CD14-positive monocyte (primary cell): ENCODE measurements around the gene MAS1. TPM values are rescaled to one million over a fixed set of nuclear protein-coding genes. Genes with fewer than 3 reads are reported as not detected.
"Not testable (repeated sequence)": the region's sequence is repeated elsewhere in the genome, so short reads cannot be mapped to it uniquely, and the experiment has no call there.

Experiments
- DNase-seq, 3 donors: peaks; one replicate each; pipeline ENCODE4 v3.0.0-alpha.2; 2011 to 2022
- H2AFZ ChIP-seq: 2 replicates; pipeline ENCODE4 v1.6.0; 2012; ENCODE audit warnings: mild to moderate bottlenecking, low read depth, low read length, inconsistent platforms; ENCODE audit not compliant: insufficient read depth, poor library complexity, severe bottlenecking
- H3K27ac ChIP-seq, 2 donors: 1 replicate in 1 of 2; 2 replicates in 1 of 2; pipeline ENCODE4 v1.5.1; 2012 to 2013; ENCODE audit warnings: low read length in 2 of 2, control low read depth in 1 of 2, inconsistent platforms in 1 of 2, low read depth in 1 of 2, mild to moderate bottlenecking in 1 of 2
- H3K27me3 ChIP-seq, 2 donors: one replicate each; pipeline versions ENCODE4 v1.6.0 to v1.6.1; 2011 to 2013; ENCODE audit warnings: low read length in 2 of 2; ENCODE audit not compliant: control insufficient read depth in 2 of 2, insufficient read depth in 2 of 2
- H3K36me3 ChIP-seq, 2 donors: replicated peaks in 1 of 2; 1 replicate in 1 of 2; 2 replicates in 1 of 2; pipeline versions ENCODE4 v1.5.1 to v1.6.1; 2012 to 2013; ENCODE audit warnings: low read length in 2 of 2, control low read depth in 1 of 2, inconsistent platforms in 1 of 2, mild to moderate bottlenecking in 1 of 2; ENCODE audit not compliant: insufficient read depth in 2 of 2, control insufficient read depth in 1 of 2
- H3K4me1 ChIP-seq, 2 donors: 1 replicate in 1 of 2; 2 replicates in 1 of 2; pipeline versions ENCODE4 v1.5.1 to v1.6.1; 2012 to 2013; ENCODE audit warnings: low read length in 2 of 2, control low read depth in 1 of 2, inconsistent platforms in 1 of 2, mild to moderate bottlenecking in 1 of 2, moderate library complexity in 1 of 2; ENCODE audit not compliant: insufficient read depth in 2 of 2, control insufficient read depth in 1 of 2
- H3K4me2 ChIP-seq: replicated peaks from 2 replicates; pipeline ENCODE3; 2012; ENCODE audit warnings: low read length, moderate library complexity, mild to moderate bottlenecking; ENCODE audit not compliant: poor library complexity, severe bottlenecking; ENCODE audit errors: extremely low read depth
- H3K4me3 ChIP-seq, 3 experiments: fragments of 200-600 bp in 1 of 3; sonication (generic) in 1 of 3; replicated peaks in 1 of 3; 1 replicate in 2 of 3; 2 replicates in 1 of 3; pipeline ENCODE4 v1.5.1; 2011 to 2013; ENCODE audit warnings: low read length in 3 of 3, mild to moderate bottlenecking in 3 of 3, control low read depth in 2 of 3, low read depth in 2 of 3, inconsistent platforms in 1 of 3, moderate library complexity in 1 of 3
- H3K79me2 ChIP-seq: 2 replicates; pipeline ENCODE4 v1.6.0; 2012; ENCODE audit warnings: mild to moderate bottlenecking, control low read depth, inconsistent platforms, low read length, moderate library complexity; ENCODE audit not compliant: insufficient read depth
- H3K9ac ChIP-seq: 2 replicates; pipeline ENCODE4 v1.6.0; 2017; ENCODE audit warnings: low read length, mild to moderate bottlenecking; ENCODE audit not compliant: insufficient read depth, poor library complexity, severe bottlenecking
- H3K9me3 ChIP-seq, 2 donors: replicated peaks in 1 of 2; 1 replicate in 1 of 2; 2 replicates in 1 of 2; pipeline versions ENCODE4 v1.5.1 to v1.6.1; 2012 to 2013; ENCODE audit warnings: low read length in 2 of 2, control low read depth in 1 of 2; ENCODE audit not compliant: control insufficient read depth in 1 of 2, insufficient read depth in 1 of 2
- H4K20me1 ChIP-seq: 2 replicates; pipeline ENCODE4 v1.6.0; 2012; ENCODE audit warnings: mild to moderate bottlenecking, low read length, control low read depth, moderate library complexity; ENCODE audit not compliant: insufficient read depth
- H3K27ac Mint-ChIP-seq, 7 donors: one replicate each; pipeline ENCODE4 v1.8.0; 2020; ENCODE audit warnings: mild to moderate bottlenecking in 7 of 7, mixed read lengths in 7 of 7, moderate library complexity in 6 of 7, inconsistent platforms in 2 of 7
- H3K27me3 Mint-ChIP-seq, 3 donors: one replicate each; pipeline ENCODE4 v1.8.0; 2021 to 2022; ENCODE audit warnings: low read depth in 3 of 3, mild to moderate bottlenecking in 3 of 3, mixed read lengths in 3 of 3, moderate library complexity in 3 of 3, inconsistent platforms in 1 of 3
- H3K36me3 Mint-ChIP-seq, 2 donors: one replicate each; pipeline ENCODE4 v1.8.0; 2020; ENCODE audit warnings: mixed read lengths in 2 of 2, inconsistent platforms in 1 of 2, mild to moderate bottlenecking in 1 of 2
- H3K4me1 Mint-ChIP-seq: one replicate; pipeline ENCODE4 v1.8.0; 2020; ENCODE audit warnings: mild to moderate bottlenecking, mixed read lengths
- H3K4me3 Mint-ChIP-seq, 2 donors: one replicate each; pipeline ENCODE4 v1.8.0; 2020; ENCODE audit warnings: mild to moderate bottlenecking in 2 of 2, mixed read lengths in 2 of 2, moderate library complexity in 1 of 2
- H3K9me3 Mint-ChIP-seq, 7 donors: one replicate each; pipeline ENCODE4 v1.8.0; 2020 to 2022; ENCODE audit warnings: mixed read lengths in 7 of 7, mild to moderate bottlenecking in 6 of 7, moderate library complexity in 6 of 7, inconsistent platforms in 2 of 7
- CTCF ChIP-seq: fragments of 200-600 bp; IDR thresholded peaks from one replicate; pipeline ENCODE4 v1.8.0; 2022; ENCODE audit warnings: antibody characterized with exemption, mild to moderate bottlenecking
- WGBS: methylation state at CpG from one replicate; pipeline ENCODE4 v1.1.5; 2013; ENCODE audit warnings: missing lambda C conversion rate; ENCODE audit not compliant: insufficient coverage; 5-methylcytosine and 5-hydroxymethylcytosine counted together
- intact Hi-C, 2 donors: fragments of 100-400 bp; cut with micrococcal nuclease; formaldehyde crosslinking; loops; one replicate each; pipeline versions ENCODE4 v1.15.0 to v1.15.1; 2023
- polyA plus RNA-seq, 3 donors: library from polyadenylated mRNA; depleted of rRNA in 1 of 3; unstranded in 2 of 3; stranded (reverse) in 1 of 3; fragments of 300-500 nt in 2 of 3; fragments of >200 nt in 1 of 3; fragmentation: Illumina TruSeq in 2 of 3; gene quantifications; 1 replicate in 2 of 3; 2 replicates in 1 of 3; pipeline ENCODE4 v1.2.3, GENCODE V29; 2012 to 2021

MAS1 gene
- polyA plus RNA-seq, 3 donors, result not detected

GRCh38 chr6:159844737-159845645 lies 45.8 kb upstream of the MAS1 start:
- Mint-ChIP-seq H3K4me3 (no peak overlapping the region), H3K9me3 (peaks cover 8 to 30% (median 23%) of the 10 kb centered on the region in 7 donors), H3K27me3 (peaks cover 0 to 3% (median 0%) of the 10 kb centered on the region in 3 donors), H3K36me3 (no peaks in the 10 kb centered on the region), H3K27ac (no peak overlapping the region), H3K4me1 (no peaks in the 10 kb centered on the region)
- H2AFZ ChIP-seq, result no peak overlapping the region
- intact Hi-C loops, result no loop called here
- no peak overlapping the region for H3K4me3 ChIP-seq
- no peak overlapping the region for H3K9ac ChIP-seq
- no peaks in the 10 kb centered on the region for H3K27me3 ChIP-seq
- no peaks in the 10 kb centered on the region for H3K36me3 ChIP-seq
- no peak overlapping the region for H3K4me2 ChIP-seq
- H4K20me1 ChIP-seq, result no peaks in the 10 kb centered on the region
- peaks cover 0 to 10% of the 10 kb centered on the region in 2 donors for H3K9me3 ChIP-seq
- WGBS, result 93% methylated on average over 11 of the region's 13 CpGs
- H3K4me1 ChIP-seq, result no peaks in the 10 kb centered on the region
- no peaks in the 10 kb centered on the region for H3K79me2 ChIP-seq
- no peak for DNase-seq
- no peak overlapping the region for H3K27ac ChIP-seq
- TF ChIP-seq CTCF, result no peak

- peaks cover 0 to 10% of the 10 kb centered on the region in 2 donors for H3K9me3 ChIP-seq
- H4K20me1 ChIP-seq, H3K27me3 ChIP-seq, H3K79me2 ChIP-seq, H3K27ac ChIP-seq, H3K27me3 Mint-ChIP-seq, H3K4me2 ChIP-seq, H3K9ac ChIP-seq, H3K4me3 Mint-ChIP-seq, H2AFZ ChIP-seq, DNase-seq, H3K4me1 ChIP-seq, H3K36me3 ChIP-seq, H3K4me1 Mint-ChIP-seq, H3K4me3 ChIP-seq, H3K36me3 Mint-ChIP-seq, H3K27ac Mint-ChIP-seq, intact Hi-C loops: not testable (repeated sequence)
- WGBS, result 100% methylated on average over 5 of the region's 5 CpGs
- H3K9me3 Mint-ChIP-seq, result peaks cover 6 to 18% (median 11%) of the 10 kb centered on the region in 7 donors
These were observed 42.2 kb upstream of the MAS1 start for GRCh38 chr6:159848552-159848951.

- H3K36me3 Mint-ChIP-seq, result not testable (repeated sequence)
- WGBS, result no CpG with 5 or more reads among the region's 1 CpG
These were observed 40.9 kb upstream of the MAS1 start for GRCh38 chr6:159849851-159850250.

More at GRCh38 chr6:159849851-159850250, 40.9 kb upstream of the MAS1 start:
- H3K27ac Mint-ChIP-seq, H3K79me2 ChIP-seq, H4K20me1 ChIP-seq, H3K4me2 ChIP-seq, H2AFZ ChIP-seq, H3K27me3 Mint-ChIP-seq, intact Hi-C loops, H3K4me1 Mint-ChIP-seq, H3K9ac ChIP-seq, H3K27ac ChIP-seq, H3K36me3 ChIP-seq, H3K4me3 Mint-ChIP-seq, H3K4me1 ChIP-seq, H3K27me3 ChIP-seq, H3K4me3 ChIP-seq: not testable (repeated sequence)
- peaks cover 6 to 15% (median 11%) of the 10 kb centered on the region in 7 donors for H3K9me3 Mint-ChIP-seq
- peak in 1 of 3 donors; percentile 23 for DNase-seq
- peaks cover 0 to 10% of the 10 kb centered on the region in 2 donors for H3K9me3 ChIP-seq
